Vagina (tissue), 2 donors: Measurements from ENCODE around the gene RHEB.

Experiments
- CTCF ChIP-seq, 3 experiments: fragments of 450-650 bp in 2 of 3; fragments of 200-600 bp in 1 of 3; sonication (generic) in 1 of 3; IDR thresholded peaks; one replicate each; pipeline ENCODE4 v1.5.1; 2017 to 2019; ENCODE audit warnings: antibody characterized with exemption in 3 of 3, mild to moderate bottlenecking in 2 of 3, moderate library complexity in 2 of 3
- POLR2A ChIP-seq, 2 donors: fragments of 450-650 bp; IDR thresholded peaks; one replicate each; pipeline ENCODE4 v1.6.1; 2017; ENCODE audit warnings: antibody characterized with exemption in 2 of 2, mild to moderate bottlenecking in 2 of 2, moderate library complexity in 2 of 2

DNA sequence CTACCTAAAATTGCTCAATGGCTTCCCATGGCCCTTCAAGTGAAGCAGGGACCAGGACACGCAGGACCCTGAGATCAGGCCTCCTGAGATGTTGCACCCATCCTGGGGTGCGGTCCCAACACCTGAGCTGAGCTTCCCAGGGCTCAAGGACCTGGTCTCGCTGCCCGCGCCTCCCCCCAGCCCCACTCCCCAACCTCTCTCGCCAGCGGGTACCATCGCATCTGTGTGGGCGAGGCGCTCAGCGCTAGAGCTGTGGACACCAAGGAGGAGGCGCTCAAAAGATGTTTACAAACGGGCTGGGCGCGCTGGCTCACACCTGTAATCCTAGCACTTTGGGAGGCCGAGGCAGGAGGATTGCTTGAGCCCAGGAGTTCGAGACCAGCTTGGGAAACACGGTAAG lies 72.4 kb downstream of the RHEB start:
- TF ChIP-seq CTCF (IDR thresholded peaks at IDR 0.05) (no peak), POLR2A (IDR thresholded peaks at IDR 0.05) (no peak)
